OCI-LY3 (cell line): ENCODE data around the gene BACH2.
"Not testable (repeated sequence)": the region's sequence is repeated elsewhere in the genome, so short reads cannot be mapped to it uniquely, and the experiment has no call there.

Source experiments
- CTCF ChIP-seq: fragments of 200-600, 300-600 bp; sonication (generic); IDR thresholded peaks from 2 replicates; pipeline ENCODE4 v1.5.1; 2014; ENCODE audit warnings: antibody characterized with exemption, low read length, low read depth
- EZH2phosphoT487 ChIP-seq: fragments of 200-600 bp; shearing (Covaris generic); IDR thresholded peaks from 2 replicates; pipeline ENCODE4 v1.6.1; 2018; ENCODE audit warnings: antibody characterized with exemption, mixed run types, low read depth

DNA sequence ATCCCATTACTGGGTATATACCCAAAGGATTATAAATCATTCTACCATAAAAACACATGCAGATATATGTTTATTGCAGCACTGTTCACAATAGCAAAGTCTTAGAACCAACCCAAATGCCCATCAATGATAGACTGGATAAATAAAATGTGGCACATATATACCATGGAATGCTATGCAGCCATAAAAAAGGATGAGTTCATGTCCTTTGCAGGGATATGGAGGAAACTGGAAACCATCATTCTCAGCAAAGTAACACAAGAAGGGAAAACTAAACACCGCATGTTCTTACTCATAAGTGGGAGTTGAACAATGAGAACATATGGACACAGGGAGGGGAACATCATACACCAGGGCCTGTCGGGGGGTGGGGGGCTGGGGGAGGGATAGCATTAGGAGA is 88.0 kb downstream of the BACH2 start:
- not testable (repeated sequence) for TF ChIP-seq CTCF, EZH2phosphoT487
